Gastrocnemius medialis (tissue), 4 donors: ENCODE data around the gene MAPRE2. TPM values are rescaled to one million over a fixed set of nuclear protein-coding genes. Genes with fewer than 3 reads are reported as not detected.
A peak's percentile ranks its signal among the peaks of the same experiment; 100 is the strongest.

ENCODE experiments used
- ATAC-seq, 2 donors: fragments of 150-250 bp; one replicate each; pipeline ENCODE4 v1.9.1; 2016
- DNase-seq, 2 donors: peaks; one replicate each; pipeline ENCODE4 v3.0.0-alpha.2; 2019
- H3K27ac ChIP-seq, 4 donors: fragments of 200-600 bp; sonication (generic); 1 replicate in 1 of 4; 2 replicates in 3 of 4; pipeline ENCODE4 v1.5.1; 2016 to 2018; ENCODE audit warnings: mild to moderate bottlenecking in 2 of 4, moderate library complexity in 1 of 4
- H3K27me3 ChIP-seq, 3 donors: fragments of 200-600 bp; sonication (generic) in 2 of 3; 1 replicate in 1 of 3; 2 replicates in 2 of 3; pipeline versions ENCODE4 v1.5.1 to v1.6.0; 2016 to 2019; ENCODE audit warnings: mild to moderate bottlenecking in 1 of 3, moderate library complexity in 1 of 3
- H3K36me3 ChIP-seq, 2 donors: fragments of 200-600 bp; sonication (generic) in 1 of 2; one replicate each; pipeline ENCODE4 v1.5.1; 2017 to 2018
- H3K4me1 ChIP-seq, 2 donors: fragments of 200-600 bp; sonication (generic) in 1 of 2; one replicate each; pipeline ENCODE4 v1.5.1; 2016 to 2017; ENCODE audit warnings: mild to moderate bottlenecking in 2 of 2
- H3K4me3 ChIP-seq, 4 donors: fragments of 200-600 bp; sonication (generic) in 3 of 4; 1 replicate in 1 of 4; 2 replicates in 3 of 4; pipeline ENCODE4 v1.5.1; 2016 to 2019; ENCODE audit warnings: mild to moderate bottlenecking in 2 of 4
- H3K9me3 ChIP-seq, 3 donors: fragments of 200-600 bp; sonication (generic) in 2 of 3; 1 replicate in 1 of 3; 2 replicates in 2 of 3; pipeline ENCODE4 v1.5.1; 2016 to 2019
- CTCF ChIP-seq, 5 experiments: fragments of 450-650 bp in 3 of 5; fragments of 200-600 bp in 2 of 5; sonication (generic) in 2 of 5; IDR thresholded peaks in 4 of 5; conservative IDR thresholded peaks in 1 of 5; 1 replicate in 4 of 5; 2 replicates in 1 of 5; pipeline ENCODE4 v1.5.1; 2016 to 2019; ENCODE audit warnings: antibody characterized with exemption in 5 of 5, mild to moderate bottlenecking in 3 of 5, moderate library complexity in 3 of 5
- POLR2A ChIP-seq, 2 donors: fragments of 450-650 bp; IDR thresholded peaks; one replicate each; pipeline ENCODE4 v1.6.1; 2017; ENCODE audit warnings: antibody characterized with exemption in 2 of 2, mild to moderate bottlenecking in 2 of 2, moderate library complexity in 2 of 2
- in situ Hi-C, 4 donors: fragments of 200-750 bp; cut with MboI; loops; one replicate each; pipeline versions ENCODE4 v1.15.0 to v1.8.0; 2017; ENCODE audit warnings: low sequenced_read_pairs in 4 of 4
- intact Hi-C: fragments of 100-400 bp; cut with DNase I; formaldehyde crosslinking; loops from one replicate; pipeline ENCODE4 v1.15.1; 2023; ENCODE audit warnings: low total_unique reads
- total RNA-seq, 4 donors: library from RNA; depleted of rRNA; stranded (reverse); fragments of >200 nt; gene quantifications; one replicate each; pipeline versions ENCODE4 v1.1.0 to v1.2.3, GENCODE V29; 2016

The MAPRE2 gene
- total RNA-seq, 4 donors from 2014 or later = 21.3 to 46.2 (median 34.4) TPM

GRCh38 chr18:35071819-35072247, 30.6 kb downstream of the MAPRE2 start:
- intact Hi-C loops (no loop called here), in situ Hi-C loops (no loop called here)
- H3K27ac ChIP-seq = peak overlapping the region; percentile 64 to 90 (median 80)
- H3K36me3 ChIP-seq = peaks cover 0 to 13% of the 10 kb centered on the region in 2 donors
- no peaks in the 10 kb centered on the region for H3K9me3 ChIP-seq
- ATAC-seq (peak; percentile 77 to 85), DNase-seq (peak in 1 of 2 donors; percentile 51)
- no peak overlapping the region for H3K4me3 ChIP-seq
- H3K27me3 ChIP-seq = no peaks in the 10 kb centered on the region
- no peak for TF ChIP-seq POLR2A (IDR thresholded peaks at IDR 0.05)
- no peak for TF ChIP-seq CTCF (IDR thresholded peaks at IDR 0.05 in 4 of 5, conservative IDR thresholded peaks at IDR 0.05 in 1 of 5)
- peaks cover 52 to 60% of the 10 kb centered on the region in 2 donors for H3K4me1 ChIP-seq

- intact Hi-C loops (no loop called here), in situ Hi-C loops (no loop called here)
- TF ChIP-seq POLR2A (IDR thresholded peaks at IDR 0.05) (no peak), CTCF (IDR thresholded peaks at IDR 0.05 in 4 of 5, conservative IDR thresholded peaks at IDR 0.05 in 1 of 5) (no peak)
- peaks cover 0 to 13% of the 10 kb centered on the region in 2 donors for H3K36me3 ChIP-seq
- no peaks in the 10 kb centered on the region for H3K9me3 ChIP-seq
- no peak overlapping the region for H3K4me3 ChIP-seq
- H3K27me3 ChIP-seq = no peaks in the 10 kb centered on the region
- no peak for ATAC-seq
- H3K27ac ChIP-seq = peak overlapping the region; percentile 64 to 90 (median 80)
- peaks cover 52 to 60% of the 10 kb centered on the region in 2 donors for H3K4me1 ChIP-seq
- DNase-seq = no peak
These were observed 31.4 kb downstream of the MAPRE2 start for GRCh38 chr18:35072616-35073015.

GRCh38 chr18:35073186-35074105, 32.2 kb downstream of the MAPRE2 start:
- Histone ChIP-seq H3K36me3 (peaks cover 0 to 13% of the 10 kb centered on the region in 2 donors), H3K9me3 (no peaks in the 10 kb centered on the region), H3K4me1 (peaks cover 55 to 57% of the 10 kb centered on the region in 2 donors), H3K27me3 (no peaks in the 10 kb centered on the region), H3K4me3 (no peak overlapping the region), H3K27ac (peak overlapping the region; percentile 64 to 90 (median 80))
- in situ Hi-C loops (no loop called here), intact Hi-C loops (no loop called here)
- TF ChIP-seq POLR2A (IDR thresholded peaks at IDR 0.05) (no peak), CTCF (IDR thresholded peaks at IDR 0.05 in 4 of 5, conservative IDR thresholded peaks at IDR 0.05 in 1 of 5) (no peak)
- ATAC-seq (no peak), DNase-seq (no peak)

- DNase-seq = peak in 1 of 2 donors; percentile 45
- peak; percentile 28 to 70 for ATAC-seq
These were observed 33.4 kb downstream of the MAPRE2 start for GRCh38 chr18:35074581-35074980.

More at GRCh38 chr18:35074581-35074980, 33.4 kb downstream of the MAPRE2 start:
- intact Hi-C loops = no loop called here
- H3K9me3 ChIP-seq = no peaks in the 10 kb centered on the region
- H3K36me3 ChIP-seq = peaks cover 0 to 13% of the 10 kb centered on the region in 2 donors
- H3K27ac ChIP-seq = peak overlapping the region; percentile 64 to 90 (median 80)
- in situ Hi-C loops = no loop called here
- peak overlapping the region in 2 of 4 donors; percentile 16 to 19 for H3K4me3 ChIP-seq
- no peaks in the 10 kb centered on the region for H3K27me3 ChIP-seq
- H3K4me1 ChIP-seq = peaks cover 53 to 59% of the 10 kb centered on the region in 2 donors
- TF ChIP-seq CTCF (IDR thresholded peaks at IDR 0.05 in 4 of 5, conservative IDR thresholded peaks at IDR 0.05 in 1 of 5) = no peak
- TF ChIP-seq POLR2A (IDR thresholded peaks at IDR 0.05) = no peak
